OCI-LY7 (cell line): ENCODE results near the gene KCNJ5. TPM values are rescaled to one million over a fixed set of nuclear protein-coding genes. Genes with fewer than 3 reads are reported as not detected.

Experiments
- BruUV-seq: library from RNA; stranded (reverse); fragments of 400-500 nt; replicated peaks from 2 replicates; lab custom pipeline; 2021; lab: Mats Ljungman, UMichigan
- CTCF ChIA-PET: fragments of 300-600 bp; sonication (Branson Sonifier 250); formaldehyde crosslinking; loops from one replicate; lab custom pipeline; 2022; ENCODE audit warnings: antibody characterized with exemption; ENCODE audit not compliant: unreplicated experiment; lab: Charles Lee
- POLR2A ChIA-PET: fragments of 300-600 bp; sonication (Branson Sonifier 250); formaldehyde crosslinking; loops from one replicate; lab custom pipeline; 2022; ENCODE audit warnings: antibody characterized with exemption; lab: Charles Lee
- DNase-seq: peaks from one replicate; pipeline ENCODE4 v3.0.0-alpha.2; 2015; ENCODE audit warnings: low spot score
- H2AFZ ChIP-seq: fragments of 200-600 bp; sonication (generic), shearing (Covaris generic); 2 replicates; pipeline ENCODE4 v1.6.1; 2014; ENCODE audit warnings: mild to moderate bottlenecking, antibody characterized with exemption, low read length, moderate library complexity
- H3K27ac ChIP-seq: fragments of 200-600 bp; sonication (generic); 2 replicates; pipeline ENCODE4 v1.5.1; 2014; ENCODE audit warnings: mixed run types, low read depth, mild to moderate bottlenecking, moderate library complexity, low read length, inconsistent platforms; ENCODE audit not compliant: poor library complexity, severe bottlenecking
- H3K36me3 ChIP-seq: fragments of 200-600 bp; sonication (generic); 2 replicates; pipeline ENCODE4 v1.6.1; 2014; ENCODE audit warnings: mild to moderate bottlenecking, antibody characterized with exemption, low read length, moderate library complexity, mixed read lengths; ENCODE audit not compliant: insufficient read depth
- H3K4me1 ChIP-seq: fragments of 200-600 bp; sonication (generic); 2 replicates; pipeline ENCODE4 v1.5.1; 2014; ENCODE audit warnings: mild to moderate bottlenecking, low read length; ENCODE audit not compliant: insufficient read depth, poor library complexity, severe bottlenecking
- H3K4me2 ChIP-seq: fragments of 200-600 bp; sonication (generic); 2 replicates; pipeline ENCODE4 v1.6.1; 2014; ENCODE audit warnings: mild to moderate bottlenecking, low read length
- H3K4me3 ChIP-seq: fragments of 200-600 bp; sonication (generic); 2 replicates; pipeline ENCODE4 v1.5.1; 2014; ENCODE audit warnings: mild to moderate bottlenecking, low read depth, low read length; ENCODE audit not compliant: poor library complexity, severe bottlenecking
- H3K79me2 ChIP-seq: fragments of 200-600 bp; sonication (generic); 2 replicates; pipeline ENCODE4 v1.6.1; 2016; ENCODE audit warnings: low read depth, mild to moderate bottlenecking, low read length, moderate library complexity, mixed read lengths; ENCODE audit not compliant: insufficient read depth
- H3K9me2 ChIP-seq: fragments of 200-600 bp; sonication (generic); 2 replicates; pipeline ENCODE4 v1.6.1; 2016; ENCODE audit warnings: mild to moderate bottlenecking, low read length, mixed read lengths; ENCODE audit not compliant: insufficient read depth
- H3K9me3 ChIP-seq: fragments of 200-600 bp; sonication (generic); 2 replicates; pipeline ENCODE4 v1.6.1; 2014; ENCODE audit warnings: mild to moderate bottlenecking, mixed run types, low read length, mixed read lengths
- H4K20me1 ChIP-seq: fragments of 200-600 bp; sonication (generic); 2 replicates; pipeline ENCODE4 v1.6.1; 2014; ENCODE audit warnings: mild to moderate bottlenecking, antibody characterized with exemption, low read length, moderate library complexity, mixed read lengths; ENCODE audit not compliant: insufficient read depth
- CTCF ChIP-seq: fragments of 200-600 bp; sonication (generic); conservative IDR thresholded peaks from 2 replicates; pipeline ENCODE4 v1.5.1; 2014; ENCODE audit warnings: mild to moderate bottlenecking, antibody characterized with exemption, low read length, moderate library complexity, mixed read lengths
- EZH2phosphoT487 ChIP-seq: fragments of 200-600 bp; sonication (generic); IDR thresholded peaks from 2 replicates; pipeline ENCODE4 v1.6.1; 2018; ENCODE audit warnings: low read depth, borderline replicate concordance, mild to moderate bottlenecking, mixed run types, antibody characterized with exemption, low read length, moderate library complexity, mixed read lengths
- intact Hi-C: fragments of 100-400 bp; cut with micrococcal nuclease; formaldehyde crosslinking; loops from one replicate; pipeline ENCODE4 v1.10.0; 2022; ENCODE audit not compliant: unreplicated experiment
- total RNA-seq, 2 experiments: library from RNA; depleted of rRNA in 1 of 2; stranded (reverse); fragments of >200 nt in 1 of 2; shearing (Covaris generic) in 1 of 2; gene quantifications; 2 replicates each; pipeline ENCODE4 v1.2.3, GENCODE V29; 2014 to 2022

KCNJ5 gene
- total RNA-seq, 2 experiments from 2014 or later, result not detected

- Histone ChIP-seq H3K4me3 (no peak overlapping the region), H3K9me3 (no peaks in the 10 kb centered on the region), H3K4me2 (no peak overlapping the region), H3K27ac (no peak overlapping the region), H3K79me2 (no peaks in the 10 kb centered on the region), H3K9me2 (no peaks in the 10 kb centered on the region), H4K20me1 (no peaks in the 10 kb centered on the region), H3K4me1 (no peaks in the 10 kb centered on the region), H2AFZ (no peak overlapping the region), H3K36me3 (no peaks in the 10 kb centered on the region)
- ChIA-PET CTCF (no interaction called here), POLR2A (no interaction called here)
- no TSS peak for BruUV-seq
- intact Hi-C loops, result no loop called here
- TF ChIP-seq EZH2phosphoT487 (no peak), CTCF (no peak)
- DNase-seq, result no peak
These were observed 29.5 kb downstream of the KCNJ5 start for GRCh38 chr11:128920666-128921065.

- intact Hi-C loops, result no loop called here
- Histone ChIP-seq H3K9me3 (no peaks in the 10 kb centered on the region), H4K20me1 (no peaks in the 10 kb centered on the region), H3K27ac (no peak overlapping the region), H3K36me3 (no peaks in the 10 kb centered on the region), H3K4me3 (no peak overlapping the region), H3K4me2 (no peak overlapping the region), H3K4me1 (no peaks in the 10 kb centered on the region), H3K9me2 (no peaks in the 10 kb centered on the region), H2AFZ (no peak overlapping the region), H3K79me2 (no peaks in the 10 kb centered on the region)
- no peak for TF ChIP-seq EZH2phosphoT487
- TF ChIP-seq CTCF, result no peak
- ChIA-PET POLR2A (no interaction called here), CTCF (no interaction called here)
- no TSS peak for BruUV-seq
- DNase-seq, result no peak
These were observed 30.6 kb downstream of the KCNJ5 start for GRCh38 chr11:128921793-128922192.

- H2AFZ ChIP-seq, result no peak overlapping the region
- no peak overlapping the region for H3K27ac ChIP-seq
- H3K4me2 ChIP-seq, result no peak overlapping the region
- ChIA-PET POLR2A (no interaction called here), CTCF (no interaction called here)
- TF ChIP-seq CTCF (no peak), EZH2phosphoT487 (no peak)
- DNase-seq, result no peak
- no peaks in the 10 kb centered on the region for H3K4me1 ChIP-seq
- no TSS peak for BruUV-seq
- no peak overlapping the region for H3K4me3 ChIP-seq
- H3K9me3 ChIP-seq, result no peaks in the 10 kb centered on the region
- no peaks in the 10 kb centered on the region for H3K79me2 ChIP-seq
- H3K9me2 ChIP-seq, result no peaks in the 10 kb centered on the region
- no peaks in the 10 kb centered on the region for H4K20me1 ChIP-seq
- no peaks in the 10 kb centered on the region for H3K36me3 ChIP-seq
- intact Hi-C loops, result no loop called here
These were observed 32.9 kb downstream of the KCNJ5 start for GRCh38 chr11:128924104-128924503.
